Adrenal gland (tissue), 12 donors: Measurements from ENCODE around the gene SORT1. TPM values are rescaled to one million over a fixed set of nuclear protein-coding genes. Genes with fewer than 3 reads are reported as not detected.

Source experiments
- DNase-seq, 7 donors: peaks; one replicate each; pipeline ENCODE4 v3.0.0-alpha.2; 2019 to 2020
- H3K27ac ChIP-seq, 5 donors: fragments of 200-600 bp; sonication (generic) in 4 of 5; 1 replicate in 3 of 5; 2 replicates in 2 of 5; pipeline versions ENCODE4 v1.5.1 to v1.8.0; 2016 to 2020; ENCODE audit warnings: mild to moderate bottlenecking in 1 of 5
- H3K27me3 ChIP-seq: fragments of 200-600 bp; 2 replicates; pipeline ENCODE4 v1.8.0; 2021
- H3K36me3 ChIP-seq, 2 donors: fragments of 200-600 bp; replicated peaks in 1 of 2; 1 replicate in 1 of 2; 2 replicates in 1 of 2; pipeline versions ENCODE4 v1.5.1 to v1.8.0; 2018 to 2022
- H3K4me1 ChIP-seq, 2 donors: fragments of 200-600 bp; replicated peaks in 1 of 2; 1 replicate in 1 of 2; 2 replicates in 1 of 2; pipeline versions ENCODE4 v1.5.1 to v1.8.0; 2018 to 2021
- H3K4me3 ChIP-seq, 4 donors: fragments of 200-600 bp; sonication (generic) in 3 of 4; one replicate each; pipeline ENCODE4 v1.5.1; 2016 to 2018
- H3K9me3 ChIP-seq, 3 donors: fragments of 200-600 bp; sonication (generic) in 1 of 3; replicated peaks in 1 of 3; 1 replicate in 2 of 3; 2 replicates in 1 of 3; pipeline versions ENCODE4 v1.5.1 to v1.8.0; 2016 to 2021
- CTCF ChIP-seq, 6 experiments: fragments of 450-650 bp in 4 of 6; fragments of 200-600 bp in 2 of 6; sonication (generic) in 1 of 6; IDR thresholded peaks; 1 replicate in 5 of 6; 2 replicates in 1 of 6; pipeline versions ENCODE4 v1.5.1 to v1.8.0; 2016 to 2021; ENCODE audit warnings: antibody characterized with exemption in 6 of 6, mild to moderate bottlenecking in 2 of 6, moderate library complexity in 1 of 6
- POLR2A ChIP-seq, 2 donors: fragments of 450-650 bp; IDR thresholded peaks; one replicate each; pipeline ENCODE4 v1.6.1; 2017; ENCODE audit warnings: antibody characterized with exemption in 2 of 2, mild to moderate bottlenecking in 2 of 2, moderate library complexity in 1 of 2
- WGBS, 4 donors: extraction: QIAGEN DNeasy Blood & Tissue Kit in 2 of 4; methylation state at CpG; one replicate each; pipeline versions ENCODE4 v1.1.5 to v1.1.7; 2013 to 2017; 5-methylcytosine and 5-hydroxymethylcytosine counted together
- intact Hi-C, 2 donors: fragments of 100-400 bp; cut with DNase I; formaldehyde crosslinking; loops; one replicate each; pipeline versions ENCODE4 v1.14.1 to v1.15.0; 2022 to 2023
- polyA plus RNA-seq, 3 donors: library from polyadenylated mRNA; stranded (reverse); fragments of 200-250 nt in 2 of 3; fragments of 350-450 nt in 1 of 3; fragmentation: Illumina TruSeq in 1 of 3; extraction: RNeasy Lipid Tissue Mini Kit (QIAGEN cat#74804) in 1 of 3; gene quantifications; one replicate each; pipeline ENCODE4 v1.2.3, GENCODE V29; 2013 to 2014
- total RNA-seq, 9 donors: library from RNA; depleted of rRNA in 4 of 9; stranded (reverse); fragments of >200 nt in 4 of 9; fragments of 120-200 nt in 1 of 9; fragmentation: NEBNext Ultra II Directional in 1 of 9; extraction: Animal tissue kit (Norgen Biotek cat#: 25700) in 1 of 9; gene quantifications; one replicate each; pipeline versions ENCODE4 v1.1.0 to v1.2.4, GENCODE V29; 2013 to 2023
- donor health status: healthy with polysubstance abuse.
- donor health status: Bipolar disorder and iron deficiency.
- donor health status: DM: yes; HTN: yes; CAD: no.
- donor health status: DM: no; HTN: no; CAD: no.
- donor health status: DM: no; HTN: no; CAD: no.
- donor health status: DM: yes; HTN: yes; CAD: no.

The SORT1 gene
- total and polyA plus RNA-seq, 12 donors: 13.4 to 56.8 (median 37.5) TPM

GRCh38 chr1:109443476-109443875 is 45.8 kb upstream of the SORT1 start:
- no peak overlapping the region for H3K4me3 ChIP-seq
- H3K27ac ChIP-seq: no peak overlapping the region
- H3K9me3 ChIP-seq: no peaks in the 10 kb centered on the region
- 73 to 85% (median 76%) methylated on average over 2 of the region's 2 CpGs for WGBS, 4 donors
- H3K36me3 ChIP-seq: no peaks in the 10 kb centered on the region
- DNase-seq: no peak
- intact Hi-C loops: no loop called here
- TF ChIP-seq POLR2A (IDR thresholded peaks at IDR 0.05) (no peak), CTCF (IDR thresholded peaks at IDR 0.05) (no peak)
- H3K4me1 ChIP-seq: peaks cover 0 to 10% of the 10 kb centered on the region in 2 donors
- H3K27me3 ChIP-seq: no peaks in the 10 kb centered on the region

GRCh38 chr1:109441069-109441468 is 43.4 kb upstream of the SORT1 start:
- no peak for TF ChIP-seq POLR2A (IDR thresholded peaks at IDR 0.05)
- TF ChIP-seq CTCF (IDR thresholded peaks at IDR 0.05): no peak
- Histone ChIP-seq H3K36me3 (no peaks in the 10 kb centered on the region), H3K4me1 (peaks cover 0 to 12% of the 10 kb centered on the region in 2 donors), H3K27me3 (no peaks in the 10 kb centered on the region), H3K4me3 (no peak overlapping the region), H3K27ac (no peak overlapping the region), H3K9me3 (no peaks in the 10 kb centered on the region)
- WGBS, 4 donors: 43 to 55% (median 45%) methylated on average over 1 of the region's 1 CpG
- no peak for DNase-seq
- intact Hi-C loops: no loop called here

- 40 to 59% (median 53%) methylated on average over 3 of the region's 3 CpGs for WGBS, 4 donors
- peak overlapping the region in 2 of 5 donors; percentile 22 to 32 for H3K27ac ChIP-seq
- peak; percentile 24 to 71 (median 58) for DNase-seq
Observed at GRCh38 chr1:109438798-109439297, 41.1 kb upstream of the SORT1 start.

GRCh38 chr1:109434484-109434883 is 36.8 kb upstream of the SORT1 start:
- Histone ChIP-seq H3K4me3 (no peak overlapping the region), H3K9me3 (no peaks in the 10 kb centered on the region), H3K36me3 (no peaks in the 10 kb centered on the region), H3K27me3 (no peaks in the 10 kb centered on the region), H3K27ac (no peak overlapping the region), H3K4me1 (peaks cover 0 to 12% of the 10 kb centered on the region in 2 donors)
- no peak for DNase-seq
- TF ChIP-seq POLR2A (IDR thresholded peaks at IDR 0.05) (no peak), CTCF (IDR thresholded peaks at IDR 0.05) (no peak)
- WGBS, 4 donors: 89 to 100% (median 92%) methylated on average over 1 of the region's 1 CpG
- intact Hi-C loops: no loop called here

More at GRCh38 chr1:109438798-109439297, 41.1 kb upstream of the SORT1 start:
- Histone ChIP-seq H3K4me3 (no peak overlapping the region), H3K4me1 (peaks cover 0 to 12% of the 10 kb centered on the region in 2 donors), H3K27me3 (no peaks in the 10 kb centered on the region), H3K36me3 (no peaks in the 10 kb centered on the region), H3K9me3 (no peaks in the 10 kb centered on the region)
- intact Hi-C loops: no loop called here
- TF ChIP-seq POLR2A (IDR thresholded peaks at IDR 0.05) (no peak), CTCF (IDR thresholded peaks at IDR 0.05) (no peak)
